HG03097 (cell line): ENCODE results near the gene CBFA2T3.

Experiments
- ATAC-seq: cut with Tn5 transposase; IDR thresholded peaks from one replicate; pipeline ENCODE4 v1.9.1; 2021; ENCODE audit not compliant: unreplicated experiment, low FRiP score

The CBFA2T3 gene

DNA sequence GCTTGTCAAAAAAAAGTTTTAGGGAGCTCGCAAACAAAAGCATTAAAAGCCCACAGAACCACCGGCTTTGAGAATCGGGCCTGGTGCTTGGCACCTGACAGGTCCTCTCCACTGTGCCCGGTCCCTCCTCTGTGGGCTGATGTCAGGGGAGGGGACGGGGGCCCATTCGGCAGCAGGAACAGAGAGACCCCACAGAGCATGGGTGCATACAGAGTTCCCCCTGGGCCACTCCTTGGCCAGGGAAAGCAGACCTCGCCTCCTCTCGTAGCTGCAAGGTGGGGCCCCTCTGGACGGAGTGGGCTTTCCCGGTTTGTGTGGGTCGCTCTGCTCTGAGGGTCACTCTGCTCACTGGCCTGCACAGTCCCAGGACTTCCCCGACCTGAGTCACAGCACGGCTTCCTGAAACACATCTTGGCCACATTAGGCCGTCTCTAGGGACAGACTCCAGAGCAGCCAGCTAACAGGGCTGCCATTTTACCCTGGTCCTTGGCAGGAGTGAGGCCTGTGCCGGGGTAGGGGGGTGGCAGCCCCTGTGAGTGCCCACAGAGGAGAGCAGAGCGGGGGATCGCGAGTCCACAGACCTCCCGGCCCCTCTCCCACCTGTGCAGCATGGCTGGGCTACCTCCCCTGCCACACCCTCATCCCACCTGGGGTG, 11.1 kb downstream of the CBFA2T3 start:
- ATAC-seq: no peak

DNA sequence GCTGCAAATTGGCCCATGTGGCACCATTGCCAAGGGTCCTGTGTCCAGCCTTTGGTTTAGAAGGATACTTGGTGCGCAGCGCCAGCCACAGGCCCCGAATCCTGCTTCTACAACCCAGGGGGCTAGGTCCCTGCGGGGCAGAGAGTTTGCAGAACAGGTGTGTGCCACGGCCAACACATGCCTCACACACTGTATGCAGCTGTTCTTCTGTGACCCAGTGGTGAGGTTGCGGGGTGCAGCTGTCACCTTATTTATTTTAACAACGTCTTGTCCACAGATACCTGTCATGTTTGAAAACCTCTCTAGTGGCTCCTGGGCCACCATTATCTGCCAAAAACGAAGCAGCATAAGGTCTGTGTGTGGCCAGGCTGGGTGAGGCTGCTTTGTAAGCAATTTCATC, 11.6 kb downstream of the CBFA2T3 start:
- no peak for ATAC-seq

DNA sequence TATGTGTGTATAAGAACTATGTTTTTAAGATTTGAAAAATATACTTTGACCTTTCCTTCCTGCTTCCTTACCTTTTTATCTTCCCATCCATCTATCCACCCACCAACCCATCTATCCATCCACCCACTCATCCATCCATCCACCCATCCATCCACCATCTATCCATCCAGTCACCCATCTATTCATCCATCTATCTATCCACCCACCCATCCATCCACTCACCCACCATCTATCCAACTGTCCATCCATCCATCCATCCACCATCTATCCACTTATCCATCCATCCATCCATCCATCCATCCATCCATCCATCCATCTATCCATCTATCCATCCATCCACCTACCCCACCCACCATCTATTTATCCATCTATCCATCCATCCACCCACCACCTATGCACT, 12.4 kb downstream of the CBFA2T3 start:
- no peak for ATAC-seq

DNA sequence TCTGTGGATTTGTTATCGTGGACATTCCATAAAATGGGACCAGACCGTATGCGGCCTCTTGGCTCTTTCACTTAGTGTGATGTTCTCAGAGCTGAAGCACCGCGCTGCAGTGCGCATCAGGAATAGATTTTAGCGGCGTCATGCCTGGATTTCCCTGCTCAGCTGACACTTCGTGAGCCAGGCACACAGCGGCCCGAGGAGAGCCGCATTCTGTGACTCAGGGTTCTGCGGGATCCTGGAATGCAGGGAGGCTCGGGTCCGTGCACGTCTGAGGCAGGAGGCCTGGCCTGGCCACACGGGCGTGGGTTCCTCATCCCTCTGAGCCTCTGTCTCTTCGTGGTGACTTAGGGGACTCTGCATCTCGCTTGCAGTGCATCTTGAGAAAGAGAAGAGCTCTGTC, 13.4 kb downstream of the CBFA2T3 start:
- no peak for ATAC-seq

DNA sequence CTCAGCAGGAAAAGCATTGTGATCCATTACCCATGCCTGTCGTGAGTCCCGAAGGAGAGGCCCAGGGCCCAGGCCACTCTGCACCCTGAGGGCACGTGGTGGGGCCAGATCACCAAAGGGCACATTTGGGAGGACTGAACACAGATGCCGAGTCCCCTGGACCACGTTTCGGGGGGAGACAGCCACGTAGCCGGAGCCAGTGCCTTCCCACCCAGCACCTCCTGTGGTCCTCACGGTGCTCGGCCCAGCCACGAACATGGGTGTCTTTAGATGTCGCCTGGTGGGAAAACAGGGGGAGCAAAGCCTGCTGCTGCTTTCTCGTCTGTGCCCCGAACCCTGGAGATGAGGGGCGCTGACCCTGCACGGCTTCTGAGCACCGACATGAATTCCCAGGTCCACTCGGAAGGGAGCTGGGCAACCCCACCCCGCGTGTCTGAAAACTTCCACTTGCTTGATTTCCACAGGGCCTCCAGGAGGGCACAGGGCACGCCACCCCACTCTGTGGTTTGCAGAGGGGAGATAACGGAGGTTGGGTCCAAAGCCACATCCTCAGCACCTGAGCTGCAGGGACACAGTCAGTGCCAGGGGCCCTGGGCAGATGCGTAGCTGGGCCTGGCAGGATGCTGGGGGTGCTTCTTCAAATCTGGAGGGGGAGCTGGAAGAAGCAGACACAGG, 14.4 kb downstream of the CBFA2T3 start:
- ATAC-seq: no peak

DNA sequence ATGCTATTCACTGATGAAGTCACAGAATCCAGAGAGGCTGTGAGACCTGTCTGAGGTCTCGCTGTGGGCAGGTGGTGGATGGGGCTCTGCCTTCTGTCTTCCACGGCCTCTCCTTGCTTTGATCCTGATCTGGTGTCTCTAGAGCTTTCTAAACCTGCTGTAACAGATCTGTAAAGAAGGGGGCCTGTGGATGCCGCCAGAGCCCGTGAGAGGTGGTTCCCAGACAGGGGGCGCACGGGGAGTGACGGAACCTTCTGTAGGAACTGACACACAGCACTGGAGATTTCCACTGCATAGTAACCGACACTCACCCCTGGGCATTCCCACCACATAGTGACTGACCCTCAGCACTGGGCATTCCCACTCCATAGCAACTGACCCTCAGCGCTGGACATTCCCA, 16.0 kb downstream of the CBFA2T3 start:
- no peak for ATAC-seq

DNA sequence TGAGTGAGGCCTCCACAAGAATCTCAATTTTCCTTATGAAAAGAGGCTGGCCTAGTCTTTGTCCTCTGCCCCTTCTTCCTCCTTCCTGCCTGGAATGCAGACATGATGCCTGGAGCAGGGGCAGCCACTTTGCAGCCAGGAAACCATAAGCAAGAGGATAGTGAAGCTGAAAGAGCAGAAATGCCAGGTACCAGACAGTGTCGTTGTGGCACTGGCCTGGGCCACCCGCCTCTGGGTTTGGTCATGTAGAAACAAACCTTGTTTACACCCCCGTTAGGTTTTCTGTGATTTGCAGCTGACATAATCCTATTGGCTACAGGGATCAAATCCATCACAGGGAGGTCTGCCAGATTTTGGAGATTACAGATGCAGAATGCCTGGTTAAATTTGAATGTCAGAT, 16.5 kb downstream of the CBFA2T3 start:
- ATAC-seq: no peak

DNA sequence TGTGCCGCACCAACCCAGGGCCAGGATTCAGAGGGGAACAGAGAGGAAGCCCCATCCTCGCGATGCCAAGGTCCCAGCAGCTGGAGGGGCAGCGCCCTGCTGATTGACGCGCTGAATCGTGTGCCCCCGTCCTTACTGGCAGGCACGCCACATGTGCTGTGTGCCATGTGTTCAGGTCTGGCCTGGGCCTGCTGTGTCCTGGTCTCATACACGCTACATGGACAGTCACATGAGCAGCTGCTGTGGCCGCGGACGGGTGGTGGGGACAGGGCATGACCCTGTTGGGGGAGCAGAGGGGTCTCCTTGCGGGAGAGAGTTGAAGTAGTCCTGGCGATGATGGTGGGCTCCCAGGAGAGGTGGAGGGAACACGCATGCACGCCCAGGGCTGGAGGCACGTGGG, 18.0 kb downstream of the CBFA2T3 start:
- no peak for ATAC-seq

DNA sequence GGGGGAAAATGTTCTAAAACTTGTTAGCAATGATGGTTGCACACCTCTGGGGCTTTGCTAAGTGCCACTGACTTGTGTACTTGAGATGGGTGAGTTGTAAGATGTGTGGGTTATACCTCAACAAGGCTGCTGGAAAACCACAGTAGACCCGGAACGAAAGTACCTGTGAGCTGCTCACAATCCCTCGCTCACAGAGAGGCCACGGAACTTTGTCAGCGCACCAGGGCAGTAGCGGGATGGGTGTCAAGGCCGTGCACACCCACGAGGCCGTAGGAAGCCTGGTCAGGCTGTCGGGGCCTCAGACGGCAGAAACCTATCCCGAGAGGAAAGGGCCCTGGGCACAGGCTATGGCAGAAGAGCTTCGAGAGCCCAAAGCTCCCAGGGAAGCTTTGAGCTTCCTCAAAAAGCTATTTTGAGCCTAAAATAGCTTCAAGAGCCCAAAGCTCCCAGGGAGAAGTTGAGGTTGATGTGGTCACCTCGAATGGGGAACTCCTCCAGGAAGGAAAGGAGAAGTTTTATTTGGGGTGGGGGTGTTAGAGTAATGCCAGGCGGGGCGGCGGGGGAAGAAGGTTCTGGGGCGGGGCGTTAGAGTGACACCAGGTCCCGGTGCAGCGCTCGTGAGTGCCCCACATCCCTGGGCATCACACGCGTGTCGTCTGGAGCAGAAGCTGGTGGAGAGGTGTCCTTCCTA, 19.0 kb downstream of the CBFA2T3 start:
- ATAC-seq: no peak

DNA sequence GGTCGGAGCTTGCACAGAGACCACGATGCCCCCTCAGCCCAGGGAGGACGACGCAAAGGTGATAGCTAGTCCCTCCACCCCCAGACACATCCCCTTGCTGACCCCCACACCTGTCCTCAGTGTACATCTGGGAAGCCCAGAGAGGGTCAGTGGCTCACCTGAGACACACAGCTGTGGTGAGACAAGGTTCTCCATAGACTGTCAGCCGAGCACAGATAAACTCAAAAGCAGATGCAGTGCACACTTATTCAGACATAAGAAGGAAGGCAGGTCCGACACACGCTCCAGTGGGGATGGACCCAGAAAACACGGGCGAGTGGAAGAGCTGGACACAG, 19.6 kb downstream of the CBFA2T3 start:
- no peak for ATAC-seq

DNA sequence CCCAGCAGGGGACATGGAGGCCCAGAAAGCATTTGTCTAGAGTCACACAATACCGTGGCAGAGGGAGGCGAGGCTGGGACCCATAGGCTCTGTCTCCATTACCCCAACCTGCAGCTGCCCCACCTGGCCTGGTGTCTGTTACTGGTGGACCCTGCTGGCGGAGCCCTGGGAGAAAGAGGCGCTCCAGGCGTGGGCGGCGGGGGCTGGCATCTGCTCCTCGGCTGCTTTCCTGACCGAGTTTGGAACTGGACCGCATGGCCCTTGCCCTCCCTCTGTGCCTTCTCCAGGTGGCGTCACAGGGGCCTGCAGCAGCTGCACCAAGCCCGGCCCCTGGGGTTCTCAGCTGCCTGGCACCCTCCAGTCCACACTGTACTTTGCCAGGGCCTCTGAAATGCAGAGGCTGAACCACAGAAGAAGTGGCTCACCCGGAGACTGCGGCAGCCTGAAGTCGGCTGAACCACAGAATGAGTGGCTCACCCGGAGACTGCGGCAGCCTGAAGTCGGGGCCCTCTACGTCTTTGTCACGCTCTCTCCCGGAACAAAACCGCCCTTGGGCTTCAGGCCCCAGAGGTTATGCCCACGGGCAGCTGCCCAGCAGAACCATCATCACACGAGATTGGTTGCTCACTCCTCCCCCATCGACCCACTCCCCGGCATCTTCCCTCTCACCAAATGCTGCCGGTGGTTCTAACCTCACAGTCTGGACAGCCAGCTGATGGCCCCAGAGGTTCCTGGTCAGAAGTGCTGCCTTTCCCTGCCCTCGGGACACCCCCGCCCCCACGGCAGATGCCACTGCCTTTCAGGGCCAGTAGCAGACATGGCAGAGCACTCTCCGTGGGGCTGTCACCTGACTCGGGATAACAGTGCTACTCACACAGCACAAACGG, 20.2 kb downstream of the CBFA2T3 start:
- no peak for ATAC-seq

DNA sequence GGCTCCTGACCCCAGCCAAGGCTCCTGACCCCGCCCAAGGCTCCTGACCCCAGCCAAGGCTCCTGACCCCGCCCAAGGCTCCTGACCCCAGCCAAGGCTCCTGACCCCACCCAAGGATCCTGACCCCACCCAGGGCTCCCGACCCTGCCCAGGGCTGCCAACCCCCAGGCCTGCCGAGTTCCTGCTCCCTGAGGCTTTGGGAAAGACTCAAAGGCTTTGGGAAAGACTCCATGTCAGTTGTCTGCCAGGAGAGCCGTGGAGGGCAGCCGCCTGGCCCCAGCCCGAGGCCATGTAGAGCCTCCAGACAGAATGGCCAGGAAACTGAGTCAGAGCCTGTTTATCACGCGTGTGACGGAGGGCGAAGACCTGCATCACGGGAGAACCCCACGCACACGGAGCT, 21.1 kb downstream of the CBFA2T3 start:
- no peak for ATAC-seq

DNA sequence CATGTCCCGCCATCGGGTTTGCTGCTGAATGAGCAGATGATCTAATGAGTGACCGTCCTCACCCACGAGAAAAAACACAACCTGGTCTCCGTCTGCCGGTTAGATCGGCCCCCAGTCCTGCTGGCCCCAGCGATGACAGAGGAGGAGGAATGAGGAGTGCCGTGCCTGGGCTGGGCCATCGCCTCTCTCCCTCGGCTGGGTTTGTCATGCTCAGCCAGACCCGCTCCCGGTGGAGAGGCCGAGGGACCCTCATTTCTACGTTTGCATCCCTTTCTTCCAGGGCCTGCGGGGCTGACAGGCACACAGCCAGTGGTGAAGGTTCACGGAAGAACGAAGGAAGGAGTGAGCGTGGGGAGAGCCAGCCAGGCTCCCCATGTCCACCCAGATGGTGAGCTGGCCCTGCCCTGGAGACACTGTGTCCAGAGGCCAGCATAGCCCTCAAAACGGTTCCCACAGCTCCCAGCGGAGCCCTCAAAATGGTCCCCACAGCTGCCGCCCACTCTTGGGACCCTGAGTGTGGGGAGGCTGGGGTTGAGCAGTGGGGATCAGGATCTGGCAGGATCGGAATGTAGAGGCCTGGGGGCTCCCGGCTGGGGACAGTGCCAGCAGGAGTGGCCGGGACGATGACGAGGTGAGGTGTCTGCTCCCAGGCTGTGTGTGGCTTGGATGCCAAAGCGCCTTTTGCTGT, 23.9 kb downstream of the CBFA2T3 start:
- ATAC-seq: no peak

DNA sequence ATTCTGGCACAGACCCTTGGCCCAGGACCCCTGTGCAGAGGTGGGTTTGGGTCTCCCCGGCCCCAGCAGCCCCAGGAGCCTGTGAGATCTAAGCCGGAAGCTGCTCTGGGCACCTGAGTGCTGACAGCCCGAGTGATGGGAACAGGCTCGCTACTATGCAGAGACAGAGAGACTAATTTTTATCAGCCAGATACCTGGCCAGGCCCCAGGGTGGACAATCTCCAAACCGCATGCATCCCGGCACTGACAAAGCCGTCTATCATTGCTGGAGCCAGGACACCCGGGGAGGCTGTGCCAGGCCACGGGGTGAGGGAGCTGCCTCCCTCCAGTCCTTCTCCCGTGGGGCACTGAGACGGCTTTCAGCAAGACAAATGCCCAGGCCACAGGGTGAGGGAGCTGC, 25.0 kb downstream of the CBFA2T3 start:
- ATAC-seq: no peak

DNA sequence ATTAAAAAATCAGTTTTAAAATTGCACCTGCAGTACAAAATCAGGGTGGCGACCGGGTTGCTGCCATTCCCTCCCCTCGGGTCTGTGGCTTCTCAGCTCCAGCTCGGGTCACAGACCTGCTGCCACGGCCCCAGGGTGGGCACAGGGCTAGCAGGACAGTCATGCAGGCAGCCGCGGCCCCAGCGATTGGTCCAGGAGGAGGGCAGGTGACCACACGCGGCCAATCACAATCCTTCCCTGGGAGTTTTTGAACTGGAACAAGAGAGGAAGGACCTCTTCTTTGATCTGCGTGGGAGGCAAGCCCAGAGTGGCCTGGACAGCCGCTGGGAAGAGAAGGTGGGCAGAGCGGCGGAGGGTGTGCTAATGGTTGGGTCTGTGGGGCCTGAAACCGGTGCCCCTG, 25.5 kb downstream of the CBFA2T3 start:
- no peak for ATAC-seq

DNA sequence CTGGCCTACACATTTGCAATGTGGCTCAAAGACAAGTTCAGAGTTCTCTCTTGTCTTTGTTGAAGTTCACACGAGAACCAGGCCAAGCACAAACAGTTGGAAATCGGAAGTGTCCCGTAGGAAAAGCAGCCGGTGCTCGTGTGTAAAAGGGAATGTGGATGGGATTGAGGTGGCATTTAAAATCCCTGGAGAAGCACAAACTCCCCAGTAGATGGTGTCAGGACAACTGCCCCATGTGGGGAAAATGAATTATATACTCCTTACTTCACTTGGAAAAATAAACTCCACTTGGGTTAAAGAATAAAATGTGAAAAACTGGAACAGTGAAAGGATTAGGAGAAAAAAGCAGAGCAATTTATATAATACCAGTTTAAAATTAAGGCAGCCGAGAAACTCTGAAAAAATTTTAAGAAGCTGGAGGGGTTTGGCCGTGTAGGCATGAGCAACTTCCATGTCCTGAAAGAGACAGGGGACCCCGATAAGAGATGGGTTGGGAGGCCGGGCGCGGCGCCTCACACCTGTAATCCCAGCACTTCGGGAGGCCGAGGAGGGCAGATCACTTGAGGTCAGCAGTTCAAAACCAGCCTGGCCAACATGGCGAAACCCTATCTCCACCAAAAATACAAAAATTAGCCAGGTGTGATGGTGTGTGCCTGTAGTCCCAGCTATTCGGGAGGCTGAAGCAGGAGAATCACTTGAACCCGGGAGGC, 28.1 kb downstream of the CBFA2T3 start:
- ATAC-seq: no peak

DNA sequence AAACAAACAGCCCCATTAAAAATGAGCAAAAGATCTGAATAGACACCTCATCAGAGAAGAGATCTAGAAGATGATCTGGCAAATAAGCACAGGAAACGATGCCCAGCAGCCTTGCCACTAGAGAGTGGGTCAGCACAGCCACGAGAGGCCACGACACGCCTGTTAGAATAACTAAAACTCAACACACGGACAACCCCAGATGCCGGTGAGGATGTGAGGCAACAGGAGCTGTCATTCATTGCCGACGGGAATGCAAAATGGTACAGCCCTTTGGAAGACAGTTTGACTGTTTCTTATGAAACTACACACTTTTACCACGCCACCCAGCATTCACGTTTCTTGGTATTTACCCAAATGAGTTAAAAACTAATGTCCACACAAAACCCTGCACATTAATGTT, 31.5 kb downstream of the CBFA2T3 start:
- no peak for ATAC-seq

DNA sequence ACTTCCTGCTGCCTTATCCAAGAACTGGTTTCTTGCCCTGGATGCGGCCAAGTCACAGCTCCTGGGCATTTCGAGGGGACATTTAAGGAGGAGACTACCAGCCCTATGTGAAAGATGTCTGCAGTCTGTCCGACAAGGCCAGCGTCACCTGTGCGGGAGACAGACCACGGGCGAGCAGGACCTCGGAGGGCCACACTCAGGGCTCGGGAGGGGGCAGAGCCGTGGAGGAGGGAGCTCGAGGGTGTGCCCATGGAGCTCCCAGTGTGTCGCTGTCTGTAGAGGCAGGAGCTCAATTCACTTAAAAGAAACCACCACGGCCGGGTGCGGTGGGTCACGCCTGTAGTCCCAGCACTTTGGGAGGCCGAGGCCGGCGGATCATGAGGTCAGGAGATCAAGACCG, 33.3 kb downstream of the CBFA2T3 start:
- ATAC-seq: no peak

DNA sequence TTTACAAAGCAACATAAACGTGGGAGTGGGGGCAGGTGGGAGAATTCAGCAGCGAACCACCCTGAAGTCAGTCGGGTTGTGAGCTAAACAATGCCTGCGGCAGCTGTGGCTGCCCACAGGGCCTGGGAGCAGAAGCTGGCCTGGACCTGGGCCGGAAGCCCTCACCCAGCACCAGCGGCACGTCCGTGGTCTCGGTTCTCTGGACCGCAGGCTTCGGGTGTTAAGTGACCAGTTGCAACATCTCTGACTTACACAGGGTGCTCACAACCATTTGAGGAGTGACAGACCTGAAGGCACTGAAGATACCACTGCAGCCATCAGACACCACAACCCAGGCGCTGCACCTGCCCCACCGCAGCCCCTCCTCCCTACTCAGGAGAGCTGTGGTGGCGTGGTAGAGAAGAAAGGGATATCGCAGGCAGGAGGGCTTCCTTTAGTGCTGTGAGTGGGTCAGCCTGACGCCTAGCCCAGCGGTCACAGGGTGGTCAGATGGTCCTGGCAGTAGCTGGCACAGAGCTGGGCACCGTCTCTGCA, 33.8 kb downstream of the CBFA2T3 start:
- ATAC-seq: no peak
